GM18502 (cell line): Measurements from ENCODE around the gene SEC14L5.

Experiments used
- ATAC-seq: cut with Tn5 transposase; IDR thresholded peaks from one replicate; pipeline ENCODE4 v1.9.1; 2021; ENCODE audit warnings: mild to moderate bottlenecking; ENCODE audit not compliant: unreplicated experiment, poor library complexity

Gene SEC14L5

GRCh38 chr16:4981473-4981872 lies 23.3 kb downstream of the SEC14L5 start:
- ATAC-seq, result no peak

- no peak for ATAC-seq
These were observed 24.1 kb downstream of the SEC14L5 start for GRCh38 chr16:4982056-4982867.

GRCh38 chr16:4984174-4984990 lies 26.3 kb downstream of the SEC14L5 start:
- no peak for ATAC-seq

- ATAC-seq, result no peak
These were observed 29.1 kb downstream of the SEC14L5 start for GRCh38 chr16:4987250-4987579.

GRCh38 chr16:4987580-4988374 lies 29.6 kb downstream of the SEC14L5 start:
- no peak for ATAC-seq

GRCh38 chr16:4988647-4989046 lies 30.5 kb downstream of the SEC14L5 start:
- no peak for ATAC-seq

GRCh38 chr16:4989391-4990006 lies 31.4 kb downstream of the SEC14L5 start:
- ATAC-seq, result no peak

- no peak for ATAC-seq
These were observed 32.3 kb downstream of the SEC14L5 start for GRCh38 chr16:4990415-4990814.

- ATAC-seq, result no peak
These were observed 33.6 kb downstream of the SEC14L5 start for GRCh38 chr16:4991754-4992153.

GRCh38 chr16:4994719-4995434 lies 36.7 kb downstream of the SEC14L5 start:
- ATAC-seq, result no peak

- ATAC-seq, result no peak
These were observed 42.5 kb downstream of the SEC14L5 start for GRCh38 chr16:5000573-5001001.

- no peak for ATAC-seq
These were observed 43.4 kb downstream of the SEC14L5 start for GRCh38 chr16:5001571-5001970.

- ATAC-seq, result no peak
These were observed 43.9 kb downstream of the SEC14L5 start for GRCh38 chr16:5001986-5002385.

GRCh38 chr16:5002699-5003143 lies 44.6 kb downstream of the SEC14L5 start:
- ATAC-seq, result no peak

GRCh38 chr16:5003211-5003610 lies 45.1 kb downstream of the SEC14L5 start:
- no peak for ATAC-seq

GRCh38 chr16:5003828-5004227 lies 45.7 kb downstream of the SEC14L5 start:
- ATAC-seq, result no peak

- no peak for ATAC-seq
These were observed 46.2 kb downstream of the SEC14L5 start for GRCh38 chr16:5004311-5004710.

- ATAC-seq, result no peak
These were observed 47.8 kb downstream of the SEC14L5 start for GRCh38 chr16:5005916-5006315.

GRCh38 chr16:5006348-5007193 lies 48.4 kb downstream of the SEC14L5 start:
- ATAC-seq, result no peak
